Measurements from ENCODE around the gene GATA1.
"Not testable (repeated sequence)": the region's sequence is repeated elsewhere in the genome, so short reads cannot be mapped to it uniquely, and the experiment has no call there.

Gene GATA1

GRCh38 chrX:48816014-48816810, 29.8 kb downstream of the GATA1 start:
- DNase-seq, result no peak

- DNase-seq, result no peak
Observed at GRCh38 chrX:48818098-48818497, 31.7 kb downstream of the GATA1 start.

- no peak for DNase-seq
Observed at GRCh38 chrX:48818866-48819265, 32.5 kb downstream of the GATA1 start.

- not testable (repeated sequence) for DNase-seq
Observed at GRCh38 chrX:48819394-48819793, 33.0 kb downstream of the GATA1 start.

- no peak for DNase-seq
Observed at GRCh38 chrX:48823053-48823452, 36.7 kb downstream of the GATA1 start.

- DNase-seq, result no peak
Observed at GRCh38 chrX:48824066-48824465, 37.7 kb downstream of the GATA1 start.

- DNase-seq, result no peak
Observed at GRCh38 chrX:48826135-48826875, 39.9 kb downstream of the GATA1 start, which contains the start of gene ERAS. ERAS (plus strand) TSS chrX:48826513; CDS start chrX:48829124, 2,611 bp downstream.

GRCh38 chrX:48826876-48827653, 40.7 kb downstream of the GATA1 start:
- DNase-seq, result no peak

- no peak for DNase-seq
Observed at GRCh38 chrX:48827654-48827968, 41.2 kb downstream of the GATA1 start.

- DNase-seq, result no peak
Observed at GRCh38 chrX:48829016-48829735, 42.8 kb downstream of the GATA1 start.

GRCh38 chrX:48831136-48831908, 44.9 kb downstream of the GATA1 start:
- DNase-seq, result no peak

- no peak for DNase-seq
Observed at GRCh38 chrX:48831909-48832291, 45.5 kb downstream of the GATA1 start.

- no peak for DNase-seq
Observed at GRCh38 chrX:48833542-48834138, 47.2 kb downstream of the GATA1 start.

- DNase-seq, result no peak
Observed at GRCh38 chrX:48834383-48834709, 48.0 kb downstream of the GATA1 start.

GRCh38 chrX:48835524-48836329, 49.3 kb downstream of the GATA1 start, which contains the start of gene PCSK1N:
PCSK1N (minus strand) TSS chrX:48835610; CDS start chrX:48835532, 78 bp downstream.
- peak in 1 of 2 experiments; percentile 31 for DNase-seq

- DNase-seq, result no peak
Observed at GRCh38 chrX:48839686-48840085, 53.3 kb downstream of the GATA1 start.

All from cerebellar nuclear complex (tissue), 1 donor.